ENCODE data around the gene C22orf23. TPM values are rescaled to one million over a fixed set of nuclear protein-coding genes. Genes with fewer than 3 reads are reported as not detected.
A peak's percentile ranks its signal among the peaks of the same experiment; 100 is the strongest.
"Not testable (repeated sequence)": the region's sequence is repeated elsewhere in the genome, so short reads cannot be mapped to it uniquely, and the experiment has no call there.

The C22orf23 gene
- total RNA-seq, 1 donor from 2014 or later: 0.93 TPM

- no peak for TF ChIP-seq CTCF (IDR thresholded peaks at IDR 0.05; ENCODE audit: unreplicated experiment)
- H3K9me3 Mint-ChIP-seq (ENCODE audit: low read depth): no peaks in the 10 kb centered on the region
- no peak overlapping the region for H3K4me3 Mint-ChIP-seq (ENCODE audit: low read depth)
- H3K4me1 Mint-ChIP-seq (ENCODE audit: low read depth): peaks cover 2% of the 10 kb centered on the region
- H3K27ac Mint-ChIP-seq: no peak overlapping the region
- peaks cover 3% of the 10 kb centered on the region for H3K36me3 Mint-ChIP-seq (ENCODE audit: insufficient read depth)
- peaks cover 40% of the 10 kb centered on the region for H3K27me3 Mint-ChIP-seq
- DNase-seq (ENCODE audit: low spot score, unreplicated experiment): no peak
Measured at GRCh38 chr22:37981282-37982011, 28.0 kb upstream of the C22orf23 start.

- H3K27ac Mint-ChIP-seq: no peak overlapping the region
- H3K36me3 Mint-ChIP-seq (ENCODE audit: insufficient read depth): peaks cover 8% of the 10 kb centered on the region
- H3K9me3 Mint-ChIP-seq (ENCODE audit: low read depth): no peaks in the 10 kb centered on the region
- no peak overlapping the region for H3K4me3 Mint-ChIP-seq (ENCODE audit: low read depth)
- H3K4me1 Mint-ChIP-seq (ENCODE audit: low read depth): no peaks in the 10 kb centered on the region
- TF ChIP-seq CTCF (IDR thresholded peaks at IDR 0.05; ENCODE audit: unreplicated experiment): no peak
- DNase-seq (ENCODE audit: low spot score, unreplicated experiment): no peak
- H3K27me3 Mint-ChIP-seq: peaks cover 33% of the 10 kb centered on the region
Measured at GRCh38 chr22:37979782-37980181, 26.4 kb upstream of the C22orf23 start.

GRCh38 chr22:37976547-37976946 lies 23.1 kb upstream of the C22orf23 start:
- Mint-ChIP-seq H3K9me3 (ENCODE audit: low read depth) (no peaks in the 10 kb centered on the region), H3K27ac (no peak overlapping the region), H3K4me1 (ENCODE audit: low read depth) (no peaks in the 10 kb centered on the region), H3K27me3 (peaks cover 7% of the 10 kb centered on the region), H3K36me3 (ENCODE audit: insufficient read depth) (peaks cover 8% of the 10 kb centered on the region), H3K4me3 (ENCODE audit: low read depth) (no peak overlapping the region)
- DNase-seq (ENCODE audit: low spot score, unreplicated experiment): no peak
- no peak for TF ChIP-seq CTCF (IDR thresholded peaks at IDR 0.05; ENCODE audit: unreplicated experiment)

GRCh38 chr22:37976022-37976421 lies 22.6 kb upstream of the C22orf23 start:
- H3K4me1 Mint-ChIP-seq (ENCODE audit: low read depth); DNase-seq (ENCODE audit: low spot score, unreplicated experiment); H3K27me3 Mint-ChIP-seq; H3K9me3 Mint-ChIP-seq (ENCODE audit: low read depth); H3K4me3 Mint-ChIP-seq (ENCODE audit: low read depth); H3K36me3 Mint-ChIP-seq (ENCODE audit: insufficient read depth); H3K27ac Mint-ChIP-seq: not testable (repeated sequence)

GRCh38 chr22:37975153-37975552 lies 21.8 kb upstream of the C22orf23 start:
- Mint-ChIP-seq H3K27me3 (no peaks in the 10 kb centered on the region), H3K9me3 (ENCODE audit: low read depth) (no peaks in the 10 kb centered on the region), H3K4me3 (ENCODE audit: low read depth) (no peak overlapping the region), H3K27ac (peak overlapping the region; percentile 26), H3K4me1 (ENCODE audit: low read depth) (no peaks in the 10 kb centered on the region), H3K36me3 (ENCODE audit: insufficient read depth) (peaks cover 8% of the 10 kb centered on the region)
- no peak for TF ChIP-seq CTCF (IDR thresholded peaks at IDR 0.05; ENCODE audit: unreplicated experiment)
- no peak for DNase-seq (ENCODE audit: low spot score, unreplicated experiment)
